ENCODE data around the gene NRSN2.

Gene NRSN2

DNA sequence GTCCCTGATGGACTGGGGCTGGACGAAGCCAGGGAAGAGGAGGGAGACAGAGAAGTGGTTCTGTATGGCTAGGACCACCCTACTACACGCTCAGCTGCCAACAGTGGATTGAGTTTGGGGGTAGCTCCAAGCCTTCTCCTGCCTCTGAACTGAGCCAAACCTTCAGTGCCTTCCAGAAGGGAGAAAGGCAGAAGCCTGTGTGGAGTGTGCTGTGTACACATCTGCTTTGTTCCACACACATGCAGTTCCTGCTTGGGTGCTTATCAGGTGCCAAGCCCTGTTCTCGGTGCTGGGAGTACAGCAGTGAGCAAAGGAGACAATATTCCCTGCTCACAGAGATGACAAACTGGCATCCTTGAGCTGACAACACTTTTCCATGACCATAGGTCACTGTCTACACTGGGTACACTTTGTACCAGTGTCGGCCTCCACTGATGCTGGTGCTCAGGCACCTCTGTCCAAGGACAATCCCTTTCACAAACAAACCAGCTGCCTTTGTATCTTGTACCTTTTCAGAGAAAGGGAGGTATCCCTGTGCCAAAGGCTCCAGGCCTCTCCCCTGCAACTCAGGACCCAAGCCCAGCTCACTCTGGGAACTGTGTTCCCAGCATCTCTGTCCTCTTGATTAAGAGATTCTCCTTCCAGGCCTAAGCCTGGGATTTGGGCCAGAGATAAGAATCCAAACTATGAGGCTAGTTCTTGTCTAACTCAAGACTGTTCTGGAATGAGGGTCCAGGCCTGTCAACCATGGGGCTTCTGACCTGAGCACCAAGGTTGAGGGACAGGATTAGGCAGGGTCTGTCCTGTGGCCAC, 49.9 kb downstream of the NRSN2 start:
- DNase-seq (ENCODE audit: low read depth, low spot score), result no peak

DNA sequence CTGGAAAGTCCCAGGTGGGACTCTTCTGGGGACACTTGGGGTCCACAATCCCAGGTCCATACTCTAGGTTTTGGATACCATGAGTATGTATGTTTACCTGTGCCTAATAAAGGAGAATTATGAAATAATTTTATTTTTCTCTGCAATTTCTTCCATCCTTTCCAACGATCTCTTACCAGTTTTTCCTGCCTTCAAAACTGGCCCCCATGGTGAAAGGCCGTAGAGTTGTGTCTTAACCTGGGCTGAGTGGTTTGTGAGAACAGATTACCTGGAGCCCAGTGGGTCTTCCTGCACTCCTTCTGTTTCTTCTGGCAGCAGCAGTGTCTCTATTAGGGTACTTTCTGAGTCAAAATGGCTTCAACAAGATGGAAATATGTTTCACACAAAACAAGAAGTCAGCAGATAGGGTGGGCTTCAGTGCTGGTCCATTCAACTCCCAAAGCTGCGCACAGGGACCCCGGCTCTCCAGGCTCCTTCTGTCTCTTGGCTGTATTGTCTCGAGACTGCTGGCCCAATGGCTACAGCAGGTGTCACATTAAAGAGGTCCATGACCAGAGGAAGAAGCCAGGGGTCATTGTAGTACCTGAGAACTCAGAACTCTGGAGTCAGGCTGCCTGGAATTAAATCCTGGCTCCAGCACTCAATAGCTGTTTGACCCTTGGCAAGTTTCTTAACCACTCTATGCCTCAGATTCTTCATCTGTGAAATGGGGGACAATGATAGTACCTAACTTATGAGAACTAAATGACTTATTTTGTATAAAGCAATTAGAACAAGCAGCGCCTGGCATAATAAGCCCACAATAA, 50.7 kb downstream of the NRSN2 start:
- no peak for DNase-seq (ENCODE audit: low read depth, low spot score)

DNA sequence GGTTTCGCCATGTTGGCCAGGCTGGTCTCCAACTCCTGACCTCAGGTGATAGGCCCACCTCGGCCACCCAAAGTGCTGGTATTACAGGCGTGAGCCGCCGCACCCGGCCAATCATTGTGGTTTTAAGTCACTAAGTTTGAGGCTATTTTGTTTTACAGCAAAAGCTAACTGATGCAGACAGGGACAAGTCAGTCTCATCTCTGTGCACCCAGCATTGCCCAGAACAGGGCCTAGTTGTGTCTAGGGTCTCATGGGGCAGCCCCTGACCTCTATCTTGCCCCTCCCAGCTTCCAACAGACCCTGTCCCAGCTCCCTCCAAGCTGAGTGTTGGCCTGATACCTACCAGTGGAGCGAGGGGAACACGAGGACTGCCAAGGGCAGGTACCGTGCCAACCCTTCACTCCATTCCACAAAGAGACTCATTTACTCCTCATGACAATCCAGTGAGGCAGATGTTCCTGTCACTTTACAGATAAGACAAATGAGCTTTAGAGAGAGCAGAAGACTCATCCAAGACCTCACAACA, 52.3 kb downstream of the NRSN2 start:
- DNase-seq (ENCODE audit: low read depth, low spot score), result no peak

DNA sequence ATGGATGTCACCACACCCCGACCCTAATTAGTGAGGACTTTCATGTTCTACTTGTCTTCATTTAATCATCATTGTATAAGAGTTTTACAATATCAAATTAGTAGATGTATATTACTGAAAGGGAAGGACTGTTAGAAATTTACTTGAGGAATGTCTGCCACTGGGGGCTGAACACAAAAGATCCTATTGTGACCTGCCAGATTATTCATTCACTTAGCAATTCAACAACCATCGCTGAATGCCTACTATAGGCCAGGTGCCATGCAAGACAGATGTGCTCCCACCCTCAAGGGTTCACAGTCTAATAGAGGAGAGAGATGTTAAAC, 53.2 kb downstream of the NRSN2 start:
- no peak for DNase-seq (ENCODE audit: low read depth, low spot score)

DNA sequence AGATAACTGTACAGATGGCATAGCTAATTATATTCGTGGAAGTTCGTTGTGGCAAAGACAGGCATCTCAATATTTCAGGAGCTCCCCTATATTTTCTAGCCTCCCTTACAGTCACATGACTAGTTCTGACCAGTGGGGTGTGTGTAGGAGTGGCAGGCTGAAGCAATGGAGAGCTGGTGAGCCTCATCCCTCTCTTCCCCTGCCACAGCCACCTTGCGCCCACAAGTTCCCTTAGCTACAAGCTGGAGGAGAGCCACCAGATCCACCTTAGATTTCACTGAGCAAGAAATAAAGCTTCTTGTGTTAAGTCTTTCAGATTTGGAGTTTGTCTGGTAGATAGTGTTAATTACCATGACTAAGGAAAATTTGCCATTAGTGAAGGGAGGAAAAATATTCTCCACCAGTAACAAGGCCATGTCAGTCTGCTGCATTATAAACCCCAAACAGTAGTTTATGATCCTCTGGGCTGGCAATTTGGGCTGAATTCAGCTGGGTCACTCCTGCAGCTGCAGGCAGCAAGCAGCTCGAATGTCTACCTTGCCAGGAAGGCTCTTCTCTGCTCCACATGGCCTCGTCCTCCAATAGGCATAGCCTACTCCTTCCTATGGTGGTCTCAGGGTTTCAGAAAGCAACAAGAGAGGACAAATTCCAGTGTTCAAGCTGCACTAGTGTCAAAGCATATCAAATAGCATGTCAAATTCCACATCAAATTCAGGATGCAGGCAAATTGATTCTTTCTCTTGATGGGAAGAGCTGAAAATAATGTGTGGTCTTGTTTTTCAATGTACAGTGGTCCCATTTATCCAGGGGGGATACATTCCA, 53.8 kb downstream of the NRSN2 start:
- no peak for DNase-seq (ENCODE audit: low read depth, low spot score)

DNA sequence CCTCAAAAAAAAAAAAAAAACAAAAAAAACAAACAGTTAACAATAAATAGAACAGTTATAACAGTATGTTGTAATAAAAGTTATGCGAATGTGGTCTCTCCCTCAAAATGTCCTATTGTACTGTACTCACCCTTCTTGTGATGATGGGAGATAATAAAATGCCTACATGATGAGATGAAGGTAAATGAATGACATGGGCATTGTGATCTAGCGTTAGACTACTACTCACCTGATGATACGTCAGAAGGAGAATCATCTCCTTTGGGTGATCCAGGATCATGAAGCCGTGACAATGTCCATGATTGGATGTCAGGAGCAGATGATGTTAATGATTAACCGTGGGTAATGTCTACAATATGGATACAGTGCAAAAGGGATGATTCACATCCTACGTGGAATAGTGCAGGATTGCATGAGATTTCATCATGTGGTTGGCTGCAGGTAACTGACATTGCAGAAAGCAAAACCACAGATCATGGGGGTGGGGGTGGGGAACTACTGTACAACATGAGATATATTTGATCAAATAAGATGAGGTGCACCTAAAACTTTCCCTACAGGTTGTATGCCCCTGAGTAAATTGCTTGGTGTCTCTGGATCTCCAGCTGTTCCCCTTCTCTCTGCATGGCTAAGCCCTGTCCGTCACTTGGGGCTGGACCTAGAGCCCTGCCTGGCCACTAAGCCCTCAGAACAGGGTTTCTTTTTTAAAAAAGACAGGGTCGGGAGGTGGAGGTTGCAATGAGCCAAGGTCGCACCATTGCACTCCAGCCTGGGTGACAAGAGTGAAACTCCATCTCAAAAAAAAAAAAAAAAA, 55.0 kb downstream of the NRSN2 start:
- DNase-seq (ENCODE audit: low read depth, low spot score), result no peak

DNA sequence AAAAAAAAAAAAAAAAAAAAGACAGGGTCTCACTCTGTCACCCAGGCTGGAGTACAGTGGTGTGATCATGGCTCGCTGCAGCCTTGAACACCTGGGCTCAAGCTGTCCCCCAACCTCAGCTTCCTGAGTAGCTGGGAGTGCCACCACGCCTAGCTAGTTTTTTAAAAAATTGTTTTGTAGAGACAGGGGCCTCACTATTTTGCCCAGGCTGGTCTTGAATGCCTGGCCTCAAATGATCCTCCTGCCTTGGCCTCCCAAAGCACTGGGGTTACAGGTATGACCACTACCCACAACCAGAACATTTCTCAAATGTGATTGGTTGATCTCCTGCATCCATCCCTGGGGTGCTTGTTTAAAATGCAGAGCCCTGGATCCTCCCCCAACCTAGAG, 55.6 kb downstream of the NRSN2 start:
- DNase-seq (ENCODE audit: low read depth, low spot score), result no peak

DNA sequence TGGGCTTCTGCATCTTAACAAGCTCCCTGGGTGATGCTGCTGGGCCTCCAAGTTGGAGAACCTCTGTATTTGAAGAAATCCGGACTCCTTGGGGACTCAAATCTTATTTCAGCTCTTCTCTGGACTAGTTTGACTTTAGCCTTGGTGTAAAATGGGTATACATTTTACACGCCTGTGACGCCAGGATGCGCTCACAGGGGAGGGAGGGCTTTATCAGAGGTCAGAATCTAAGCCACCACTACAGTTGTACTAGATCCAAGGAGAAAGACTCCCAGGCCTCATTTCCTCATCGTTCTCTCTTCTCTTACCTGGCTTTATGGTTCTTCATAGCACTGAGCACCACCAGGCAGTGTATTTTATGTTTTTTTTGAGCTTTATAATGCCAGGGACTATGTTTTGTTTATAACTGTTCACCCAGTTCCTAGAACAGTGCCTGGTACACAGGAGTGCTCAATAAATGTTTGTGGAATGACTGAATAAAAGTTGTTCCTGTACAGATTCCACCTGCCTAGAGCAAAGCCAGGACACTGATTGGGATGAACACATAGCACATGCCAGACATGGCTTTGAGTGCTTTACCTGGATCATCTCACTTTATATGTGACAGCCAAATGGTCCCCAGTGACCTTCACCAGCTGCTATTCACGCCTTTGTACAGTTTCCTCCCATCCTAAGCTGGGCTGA, 56.1 kb downstream of the NRSN2 start:
- no peak for DNase-seq (ENCODE audit: low read depth, low spot score)

DNA sequence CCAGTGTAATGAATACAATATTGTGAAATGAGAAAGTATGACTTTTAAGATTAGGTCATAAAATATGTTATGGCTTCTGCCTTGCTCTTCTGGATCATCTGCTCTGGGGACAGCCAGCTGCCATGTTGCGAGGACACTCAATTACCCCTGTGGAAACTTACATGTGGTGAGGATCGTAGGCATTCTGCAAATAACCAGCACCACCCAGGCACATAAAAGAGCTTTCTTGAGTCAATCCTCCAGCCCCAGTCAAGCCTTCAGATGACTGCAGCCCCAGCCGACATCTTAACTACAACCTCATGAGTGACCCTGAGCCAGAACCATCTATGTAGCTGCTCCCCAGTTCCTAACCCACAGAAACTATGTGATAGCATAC, 56.7 kb downstream of the NRSN2 start:
- DNase-seq (ENCODE audit: low read depth, low spot score), result no peak

DNA sequence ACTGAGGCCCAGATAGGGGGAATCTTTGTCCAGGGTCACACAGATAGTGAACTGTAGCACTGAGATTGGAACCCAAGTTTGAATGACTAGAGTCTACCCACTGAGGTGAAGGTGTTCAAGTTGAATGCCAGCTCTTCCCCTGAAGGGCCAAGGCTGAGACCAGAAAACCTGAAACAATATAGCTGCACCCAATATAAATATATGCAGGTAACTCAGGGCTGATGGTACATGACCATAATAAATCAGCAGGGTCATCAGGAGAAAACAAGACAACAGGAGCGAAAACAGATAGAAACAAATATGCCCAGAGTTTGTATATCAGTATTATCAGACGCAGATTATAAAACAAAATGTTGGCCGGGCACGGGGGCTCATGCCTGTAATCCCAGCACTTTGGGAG, 57.2 kb downstream of the NRSN2 start:
- no peak for DNase-seq (ENCODE audit: low read depth, low spot score)
